HCEC 1CT (cell line): ENCODE data around the gene FBXO33.

Experiments used
- DNase-seq: peaks from one replicate; pipeline ENCODE4 v3.0.0-alpha.2; 2017

FBXO33 gene

GRCh38 chr14:39432179-39432618 lies at the start of gene FBXO33:
Gene FBXO33 (minus strand): TSS chr14:39432433. CDS start chr14:39432162, 271 bp downstream.
- peak; percentile 96 for DNase-seq

- no peak for DNase-seq
These were observed 42.2 kb upstream of the FBXO33 start for GRCh38 chr14:39474416-39474911.

- DNase-seq, result no peak
These were observed 39.8 kb upstream of the FBXO33 start for GRCh38 chr14:39472078-39472477.

- no peak for DNase-seq
These were observed 37.0 kb upstream of the FBXO33 start for GRCh38 chr14:39469094-39469710.

GRCh38 chr14:39467889-39468524 lies 35.8 kb upstream of the FBXO33 start:
- peak; percentile 20 for DNase-seq

DNA sequence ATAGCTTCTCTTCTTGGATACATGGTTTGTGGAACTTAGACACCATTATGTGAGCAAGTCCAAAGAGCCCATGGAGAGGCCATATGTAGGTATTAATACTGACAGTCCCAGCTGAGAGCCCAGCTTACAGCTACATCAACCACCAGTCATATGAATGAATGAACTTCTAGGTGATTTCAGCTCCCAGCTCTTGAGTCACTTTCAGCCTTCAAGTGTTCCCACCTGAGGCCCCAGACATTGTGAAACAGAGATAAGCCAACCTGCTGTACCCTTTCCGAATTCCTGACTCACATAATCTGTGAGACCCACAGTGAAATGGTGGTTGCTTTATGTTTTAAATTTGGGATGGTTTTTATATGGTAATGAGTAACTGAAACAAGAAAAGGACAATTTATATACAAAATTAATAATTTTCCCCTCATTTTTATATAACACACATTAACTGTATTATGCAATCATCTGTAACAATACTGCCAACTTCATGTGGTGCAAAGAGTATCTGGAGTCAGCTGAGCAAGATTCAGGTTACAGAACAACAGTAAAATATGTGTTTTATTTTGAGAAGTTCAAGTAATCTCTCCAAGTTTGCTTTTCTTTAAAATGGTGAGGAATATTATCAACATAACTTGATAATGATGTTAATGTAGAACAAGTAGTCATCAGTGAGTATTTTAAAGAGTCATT lies 27.7 kb upstream of the FBXO33 start:
- DNase-seq, result no peak

GRCh38 chr14:39456702-39457250 lies 24.5 kb upstream of the FBXO33 start:
- DNase-seq, result no peak

DNA sequence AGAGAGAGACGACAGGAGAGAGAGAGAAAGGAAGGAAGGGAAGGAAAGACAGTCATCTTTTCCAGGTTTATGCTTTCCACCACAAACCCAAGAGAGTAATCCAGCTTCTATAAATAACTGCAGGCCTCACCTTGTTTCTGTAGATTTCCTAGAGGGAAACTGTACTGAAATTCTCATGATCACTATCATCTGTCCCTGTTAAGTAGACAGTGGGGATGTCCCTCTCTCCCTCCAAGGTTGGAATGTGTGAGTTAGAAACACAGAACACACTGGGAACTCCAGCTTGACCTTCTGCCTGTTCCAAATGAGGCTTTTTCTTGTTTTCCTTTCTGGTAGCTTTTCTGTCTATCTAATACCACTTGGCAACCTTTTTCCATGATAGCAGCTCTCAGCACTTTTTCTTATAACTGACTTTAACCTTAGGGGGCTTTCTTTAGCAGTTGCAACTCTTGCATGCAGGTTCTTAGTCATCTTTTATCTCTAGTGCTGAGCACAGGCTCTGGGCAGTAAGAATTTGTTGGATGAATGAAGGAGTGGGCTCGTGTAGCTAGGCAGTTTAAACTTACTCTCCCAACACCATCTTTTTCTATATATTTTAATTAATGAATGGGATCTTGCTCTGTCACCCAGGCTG lies 22.8 kb upstream of the FBXO33 start:
- DNase-seq, result no peak

GRCh38 chr14:39452680-39453079 lies 20.4 kb upstream of the FBXO33 start:
- no peak for DNase-seq

- DNase-seq, result no peak
These were observed 19.6 kb upstream of the FBXO33 start for GRCh38 chr14:39451811-39452210.

DNA sequence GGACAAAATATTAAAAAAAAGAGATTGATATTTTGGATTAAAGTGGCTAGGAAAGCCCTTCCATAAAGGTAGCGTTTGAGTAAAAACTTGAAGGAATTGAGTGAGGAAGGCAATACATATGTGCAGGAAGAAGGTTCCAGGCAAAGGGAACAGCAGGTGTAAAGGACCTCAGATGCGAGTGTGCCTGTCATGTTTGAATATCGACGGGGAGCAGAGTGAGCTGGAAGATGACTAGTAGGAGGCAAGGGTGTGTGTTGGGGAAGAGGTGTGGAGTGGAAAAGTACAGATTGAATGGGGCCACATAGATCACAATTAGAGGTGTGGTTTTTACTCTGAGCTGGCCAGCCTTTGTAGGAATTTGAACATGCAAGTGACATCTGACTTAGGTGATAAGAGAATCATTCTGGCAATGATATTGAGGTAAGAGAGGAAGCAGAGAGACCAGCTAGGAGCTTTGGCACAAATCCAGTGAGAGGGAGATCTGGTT lies 15.0 kb upstream of the FBXO33 start:
- DNase-seq, result no peak

- DNase-seq, result no peak
These were observed 14.0 kb upstream of the FBXO33 start for GRCh38 chr14:39446131-39446744.

DNA sequence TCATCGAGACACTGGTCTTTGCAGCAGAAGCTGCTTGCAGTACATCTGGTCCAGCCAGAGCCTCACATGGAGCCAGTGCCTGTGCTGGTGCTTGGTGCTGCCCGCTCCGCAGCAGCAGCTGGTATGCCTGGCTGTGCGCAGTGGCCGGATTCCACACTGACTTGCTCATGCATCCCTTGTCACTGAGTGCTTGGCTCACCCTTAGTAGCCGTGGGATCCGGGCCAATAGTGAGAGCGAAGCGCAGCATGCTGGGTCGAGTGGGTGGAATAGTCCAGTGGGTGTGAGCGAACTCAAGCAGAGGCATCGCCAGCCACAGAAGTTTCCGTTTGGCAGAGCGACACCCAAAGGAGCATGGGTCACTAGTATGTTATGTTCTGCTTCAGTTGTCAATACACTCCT lies 10.1 kb upstream of the FBXO33 start:
- no peak for DNase-seq

GRCh38 chr14:39441805-39442204 lies 9.6 kb upstream of the FBXO33 start:
- DNase-seq, result no peak

DNA sequence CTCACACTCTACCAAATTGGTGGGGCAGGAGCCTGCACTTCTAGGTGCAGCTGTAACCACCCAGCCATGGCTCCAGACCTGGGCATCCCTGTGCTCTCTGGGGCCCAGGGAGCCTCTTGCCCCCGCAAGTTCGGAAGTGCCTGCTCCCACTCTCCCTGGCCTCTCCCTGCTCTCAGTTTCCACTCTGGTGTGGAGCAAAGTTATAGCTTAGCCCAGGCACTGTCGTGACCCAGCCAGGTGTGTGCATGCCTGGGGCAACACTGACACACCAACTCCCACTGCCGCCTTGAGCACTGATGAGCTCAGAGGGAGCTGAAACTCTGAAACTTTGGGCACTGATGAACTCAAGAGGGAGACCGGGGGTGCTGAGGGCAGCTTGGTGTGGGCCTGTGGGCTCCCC lies 8.7 kb upstream of the FBXO33 start:
- DNase-seq, result no peak

- no peak for DNase-seq
These were observed 3.0 kb upstream of the FBXO33 start for GRCh38 chr14:39435241-39435640.

DNA sequence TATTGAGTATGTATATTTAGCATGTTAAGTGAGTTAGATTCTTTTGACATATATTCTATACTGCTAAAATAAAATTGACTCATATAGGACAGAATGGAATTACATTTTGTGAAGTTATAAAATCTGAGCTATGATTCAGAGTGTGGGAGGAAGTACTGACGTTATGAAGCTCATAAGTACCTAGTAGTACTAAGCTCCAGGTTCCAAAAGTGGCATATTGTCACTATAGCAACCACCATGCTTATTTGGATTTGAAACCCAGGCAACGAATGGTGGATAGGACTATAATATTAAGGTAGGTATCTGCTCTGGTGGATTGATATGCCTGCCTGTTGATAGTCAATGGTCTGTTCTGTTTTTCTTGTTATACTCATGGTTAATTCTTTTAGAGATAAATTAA lies 2.2 kb upstream of the FBXO33 start:
- no peak for DNase-seq

GRCh38 chr14:39433452-39433813 lies 1.2 kb upstream of the FBXO33 start:
- no peak for DNase-seq

- peak; percentile 66 for DNase-seq
These were observed 602 bp upstream of the FBXO33 start for GRCh38 chr14:39432619-39433451.

GRCh38 chr14:39431416-39432178 lies 636 bp downstream of the FBXO33 start:
- peak; percentile 27 for DNase-seq
